Left cardiac atrium (tissue), 4 donors: ENCODE results near the gene BAG2. TPM values are rescaled to one million over a fixed set of nuclear protein-coding genes. Genes with fewer than 3 reads are reported as not detected.
A peak's percentile ranks its signal among the peaks of the same experiment; 100 is the strongest.

Source experiments
- ATAC-seq, 2 donors: fragments of 200-7000 bp; cut with Tn5 transposase; one replicate each; pipeline ENCODE4 v1.9.1; 2020; ENCODE audit warnings: mild to moderate bottlenecking in 2 of 2, moderate library complexity in 2 of 2
- DNase-seq: peaks from one replicate; pipeline ENCODE4 v3.0.0-alpha.2; 2020
- intact Hi-C, 2 donors: fragments of 100-400 bp; cut with DNase I; formaldehyde crosslinking; loops; one replicate each; pipeline versions ENCODE4 v1.14.1 to v1.15.1; 2022 to 2023
- total RNA-seq, 2 donors: library from RNA; stranded (reverse); fragmentation: NEBNext Ultra II Directional; extraction: Animal tissue kit (Norgen Biotek cat#: 25700); gene quantifications; one replicate each; pipeline ENCODE4 v1.2.1, GENCODE V29; 2021
- donor health status: DM: no; HTN: yes; CAD: no.
- donor health status: DM: no; HTN: yes; CAD: no; lungs with severe emphysema.
- donor health status: DM: yes; HTN: yes; CAD: no.
- donor health status: Dilated cardiomyopathy.

Gene BAG2
- total RNA-seq, 2 donors from 2014 or later = 11.8 to 13.0 TPM

- ATAC-seq = peak in 1 of 2 donors; percentile 34
- no peak for DNase-seq
- intact Hi-C loops = no loop called here
These were observed 44.3 kb downstream of the BAG2 start for GRCh38 chr6:57216235-57217101.

GRCh38 chr6:57217270-57217669 lies 45.1 kb downstream of the BAG2 start:
- ATAC-seq = no peak
- DNase-seq = no peak
- intact Hi-C loops = no loop called here

GRCh38 chr6:57220083-57220703 lies 48.1 kb downstream of the BAG2 start:
- intact Hi-C loops = loop anchor here in 1 of 2 donors (10.0 kb wide), 1 partner anchor 95 kb away; no protein-coding TSS in a partner anchor
- ATAC-seq (no peak), DNase-seq (no peak)

GRCh38 chr6:57221191-57221935 lies 49.2 kb downstream of the BAG2 start:
- intact Hi-C loops = loop anchor here in 1 of 2 donors (10.0 kb wide), 1 partner anchor 97 kb away; no protein-coding TSS in a partner anchor
- ATAC-seq (peak; percentile 85 to 92), DNase-seq (peak; percentile 62)

- ATAC-seq (peak; percentile 99), DNase-seq (peak; percentile 86)
- intact Hi-C loops = loop anchor here in 1 of 2 donors (2.0 to 10.0 kb wide), 2 partner anchors 51 to 97 kb away; no protein-coding TSS in a partner anchor
These were observed 50.0 kb downstream of the BAG2 start, which contains the start of gene RAB23 for GRCh38 chr6:57221936-57222742. Gene RAB23, minus strand, starts transcription at chr6:57222307. Its CDS starts 11,927 bp downstream, at chr6:57210380.

GRCh38 chr6:57222743-57223077 lies 50.6 kb downstream of the BAG2 start:
- intact Hi-C loops = loop anchor here in 1 of 2 donors (2.0 to 10.0 kb wide), 2 partner anchors 52 to 98 kb away; no protein-coding TSS in a partner anchor
- no peak for DNase-seq
- no peak for ATAC-seq

- intact Hi-C loops = loop anchor here in 1 of 2 donors (10.0 kb wide), 1 partner anchor 100 kb away; no protein-coding TSS in a partner anchor
- ATAC-seq = no peak
- DNase-seq = no peak
These were observed 52.8 kb downstream of the BAG2 start for GRCh38 chr6:57224769-57225515.

GRCh38 chr6:57226221-57226620 lies 54.1 kb downstream of the BAG2 start:
- no peak for DNase-seq
- ATAC-seq = no peak
- intact Hi-C loops = loop anchor here in 1 of 2 donors (10.0 kb wide), 1 partner anchor 101 kb away; no protein-coding TSS in a partner anchor

Other genes with a start within 250 kb of the BAG2 start
- gene BEND6, start 217.2 kb upstream of the BAG2 start, total RNA-seq = 1 to 10 TPM in 1 of 2 donors, under 1 TPM in 1; 0.82 to 1.2 TPM
- 10 to 100 TPM in 1 of 2 donors, 1 to 10 TPM in 1; 8.8 to 11.8 TPM for gene KIAA1586, start 125.6 kb upstream of the BAG2 start, total RNA-seq
- gene ZNF451, start 82.1 kb upstream of the BAG2 start, total RNA-seq = 10 to 100 TPM; 25.0 to 36.6 TPM
- 10 to 100 TPM; 10.7 to 13.8 TPM for gene RAB23, start 50.0 kb downstream of the BAG2 start, total RNA-seq
- 1 to 10 TPM; 4.2 to 4.4 TPM for gene PRIM2, start 145.3 kb downstream of the BAG2 start, total RNA-seq